HepG2 (cell line): Measurements from ENCODE around the gene ZNF783.

Source experiments
- ATRX ChIP-seq: sonication (generic); formaldehyde crosslinking; IDR thresholded peaks from 2 replicates; pipeline ENCODE4 v1.4.0; 2020; ENCODE audit warnings: missing genetic modification reagents, borderline replicate concordance
- CBX2 ChIP-seq, 2 experiments: fragments of 200-600 bp in 1 of 2; sonication (generic); formaldehyde crosslinking in 1 of 2; IDR thresholded peaks; 2 replicates each; pipeline versions ENCODE4 v1.7.0 to v1.8.1; 2018 to 2022; ENCODE audit warnings: low read depth in 2 of 2, low read length in 1 of 2, mild to moderate bottlenecking in 1 of 2, missing genetic modification reagents in 1 of 2
- FOXK1 ChIP-seq: sonication (generic); formaldehyde crosslinking; IDR thresholded peaks from 2 replicates; pipeline ENCODE4 v1.4.0; 2020; ENCODE audit warnings: low read depth, missing genetic modification reagents, borderline replicate concordance
- HCFC1 ChIP-seq: fragments of 150-350 bp; IDR thresholded peaks from 2 replicates; pipeline ENCODE4 v1.6.1; 2014; ENCODE audit warnings: low read depth, low read length
- KDM2A ChIP-seq: sonication (generic); formaldehyde crosslinking; IDR thresholded peaks from 2 replicates; pipeline ENCODE4 v1.4.0; 2020; ENCODE audit warnings: low read depth, missing genetic modification reagents, borderline replicate concordance
- POLR2A ChIP-seq, 2 experiments: IDR thresholded peaks; 2 replicates each; pipeline ENCODE4 v1.6.1; 2011; ENCODE audit warnings: low read depth in 2 of 2, low read length in 2 of 2, mild to moderate bottlenecking in 1 of 2, moderate library complexity in 1 of 2; ENCODE audit not compliant: insufficient read depth in 1 of 2
- POLR2AphosphoS5 ChIP-seq: IDR thresholded peaks from 2 replicates; pipeline ENCODE4 v1.6.1; 2012; ENCODE audit warnings: low read depth, low read length
- SOX6 ChIP-seq, 2 experiments: fragments of 450-650 bp in 1 of 2; sonication (generic) in 1 of 2; formaldehyde crosslinking in 1 of 2; IDR thresholded peaks; 2 replicates each; pipeline versions ENCODE4 v1.4.0 to v1.6.1; 2017 to 2020; ENCODE audit warnings: antibody characterized with exemption in 1 of 2, mild to moderate bottlenecking in 1 of 2, missing genetic modification reagents in 1 of 2
- ZNF446 ChIP-seq: sonication (generic); formaldehyde crosslinking; IDR thresholded peaks from 2 replicates; pipeline ENCODE4 v1.5.0; 2020; ENCODE audit warnings: mild to moderate bottlenecking, missing genetic modification reagents
- ZNF670 ChIP-seq: sonication (generic); formaldehyde crosslinking; IDR thresholded peaks from 2 replicates; pipeline ENCODE4 v1.8.0; 2022; ENCODE audit warnings: mild to moderate bottlenecking, missing genetic modification reagents, borderline replicate concordance
- TF ChIP-seq, protein P1 (sequence below): sonication (generic); formaldehyde crosslinking; IDR thresholded peaks from 2 replicates; pipeline ENCODE4 v1.5.0; 2020; ENCODE audit warnings: mild to moderate bottlenecking, missing genetic modification reagents, moderate library complexity

DNA sequence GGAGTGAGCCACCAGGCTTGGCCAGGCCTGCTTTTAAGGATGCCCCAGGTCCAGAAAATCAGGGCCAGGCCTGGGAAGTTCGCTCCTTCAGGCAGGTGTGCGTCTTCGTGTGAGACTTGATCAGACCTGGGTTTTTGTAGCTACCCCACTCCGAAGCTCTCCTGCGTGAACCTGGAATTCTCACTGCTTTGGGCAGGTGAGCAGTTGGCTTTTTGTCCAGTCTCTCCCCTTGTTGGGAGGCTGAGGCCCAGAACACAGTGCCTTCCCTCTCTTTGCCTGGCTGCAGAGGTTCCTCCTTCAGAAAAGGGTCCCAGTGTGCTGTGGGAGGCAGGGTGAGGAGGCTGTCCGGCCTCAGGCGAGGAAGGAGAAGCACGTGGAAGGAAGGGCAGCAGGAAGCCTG is 27.3 kb downstream of the ZNF783 start:
- TF ChIP-seq POLR2AphosphoS5 (no peak), CBX2 (IDR thresholded peaks at IDR 0.05; ENCODE audit: low read depth, low read length) (no peak), CBX2 (CRISPR knock-in tag; IDR thresholded peaks at IDR 0.05; ENCODE audit: low read depth) (no peak), SOX6 (IDR thresholded peaks at IDR 0.05) (no peak), SOX6 (CRISPR knock-in tag; IDR thresholded peaks at IDR 0.05) (no peak), ZNF670 (no peak), POLR2A (IDR thresholded peaks at IDR 0.05; ENCODE audit: insufficient read depth in 1 of 2, low read depth in 2 of 2, low read length in 2 of 2) (no peak), ATRX (no peak), ZNF446 (no peak), KDM2A (CRISPR knock-in tag) (no peak), FOXK1 (no peak), HCFC1 (no peak)
- TF ChIP-seq, protein P1, sequence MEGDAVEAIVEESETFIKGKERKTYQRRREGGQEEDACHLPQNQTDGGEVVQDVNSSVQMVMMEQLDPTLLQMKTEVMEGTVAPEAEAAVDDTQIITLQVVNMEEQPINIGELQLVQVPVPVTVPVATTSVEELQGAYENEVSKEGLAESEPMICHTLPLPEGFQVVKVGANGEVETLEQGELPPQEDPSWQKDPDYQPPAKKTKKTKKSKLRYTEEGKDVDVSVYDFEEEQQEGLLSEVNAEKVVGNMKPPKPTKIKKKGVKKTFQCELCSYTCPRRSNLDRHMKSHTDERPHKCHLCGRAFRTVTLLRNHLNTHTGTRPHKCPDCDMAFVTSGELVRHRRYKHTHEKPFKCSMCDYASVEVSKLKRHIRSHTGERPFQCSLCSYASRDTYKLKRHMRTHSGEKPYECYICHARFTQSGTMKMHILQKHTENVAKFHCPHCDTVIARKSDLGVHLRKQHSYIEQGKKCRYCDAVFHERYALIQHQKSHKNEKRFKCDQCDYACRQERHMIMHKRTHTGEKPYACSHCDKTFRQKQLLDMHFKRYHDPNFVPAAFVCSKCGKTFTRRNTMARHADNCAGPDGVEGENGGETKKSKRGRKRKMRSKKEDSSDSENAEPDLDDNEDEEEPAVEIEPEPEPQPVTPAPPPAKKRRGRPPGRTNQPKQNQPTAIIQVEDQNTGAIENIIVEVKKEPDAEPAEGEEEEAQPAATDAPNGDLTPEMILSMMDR (CRISPR knock-in tag): no peak
